ENCODE results near the gene FILIP1L.

The FILIP1L gene

DNA sequence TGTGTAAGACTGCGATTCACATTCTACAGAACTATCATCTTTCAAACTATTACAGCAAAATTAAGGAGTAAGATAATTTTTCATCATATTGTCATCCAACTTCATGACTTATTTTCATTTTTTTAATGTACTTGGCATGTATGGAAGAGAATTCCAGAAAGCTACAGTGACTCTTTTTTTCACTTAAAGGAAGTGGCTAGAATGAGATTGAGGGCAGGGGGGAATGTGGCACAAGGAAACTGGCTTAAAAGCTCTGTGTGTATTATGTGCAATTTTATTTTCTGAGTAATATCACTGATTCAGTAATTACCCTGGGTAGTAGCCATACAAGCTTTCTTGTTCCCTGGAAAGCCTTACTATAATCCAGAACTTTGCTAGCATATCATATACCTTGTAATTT lies 94.6 kb downstream of the FILIP1L start:
- H3K27ac ChIP-seq: no peak overlapping the region
- no peaks in the 10 kb centered on the region for H3K36me3 ChIP-seq
- H3K4me3 ChIP-seq (ENCODE audit: low read depth in 1 of 2, low read length in 1 of 2): no peak overlapping the region
- H3K27me3 ChIP-seq: no peaks in the 10 kb centered on the region
- no peaks in the 10 kb centered on the region for H3K4me1 ChIP-seq (ENCODE audit: control insufficient read depth in 1 of 2, insufficient read depth in 1 of 2, low read depth in 1 of 2, low read length in 1 of 2)
- H3K9me3 ChIP-seq: no peaks in the 10 kb centered on the region
- TF ChIP-seq, protein P1, sequence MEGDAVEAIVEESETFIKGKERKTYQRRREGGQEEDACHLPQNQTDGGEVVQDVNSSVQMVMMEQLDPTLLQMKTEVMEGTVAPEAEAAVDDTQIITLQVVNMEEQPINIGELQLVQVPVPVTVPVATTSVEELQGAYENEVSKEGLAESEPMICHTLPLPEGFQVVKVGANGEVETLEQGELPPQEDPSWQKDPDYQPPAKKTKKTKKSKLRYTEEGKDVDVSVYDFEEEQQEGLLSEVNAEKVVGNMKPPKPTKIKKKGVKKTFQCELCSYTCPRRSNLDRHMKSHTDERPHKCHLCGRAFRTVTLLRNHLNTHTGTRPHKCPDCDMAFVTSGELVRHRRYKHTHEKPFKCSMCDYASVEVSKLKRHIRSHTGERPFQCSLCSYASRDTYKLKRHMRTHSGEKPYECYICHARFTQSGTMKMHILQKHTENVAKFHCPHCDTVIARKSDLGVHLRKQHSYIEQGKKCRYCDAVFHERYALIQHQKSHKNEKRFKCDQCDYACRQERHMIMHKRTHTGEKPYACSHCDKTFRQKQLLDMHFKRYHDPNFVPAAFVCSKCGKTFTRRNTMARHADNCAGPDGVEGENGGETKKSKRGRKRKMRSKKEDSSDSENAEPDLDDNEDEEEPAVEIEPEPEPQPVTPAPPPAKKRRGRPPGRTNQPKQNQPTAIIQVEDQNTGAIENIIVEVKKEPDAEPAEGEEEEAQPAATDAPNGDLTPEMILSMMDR (IDR thresholded peaks at IDR 0.05): no peak

DNA sequence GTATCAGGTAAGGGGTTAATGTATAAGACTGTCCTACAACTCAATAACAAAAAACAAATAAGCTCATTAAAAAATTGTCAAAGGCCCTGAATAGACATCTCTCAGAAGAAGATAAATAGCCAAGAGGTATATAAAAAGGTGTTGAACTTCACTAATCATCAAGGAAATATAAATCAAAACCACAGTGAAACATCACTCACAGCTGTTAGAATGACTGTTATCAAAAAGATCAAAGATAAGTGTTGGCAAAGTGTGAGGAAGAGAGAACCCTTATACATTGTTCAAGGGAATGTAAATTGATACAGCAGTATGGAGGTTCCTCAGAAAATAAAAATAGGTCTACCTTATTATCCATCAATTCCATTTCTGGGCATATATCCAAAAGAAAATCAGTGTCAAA lies 95.5 kb downstream of the FILIP1L start:
- Histone ChIP-seq H3K36me3 (no peaks in the 10 kb centered on the region), H3K27me3 (no peaks in the 10 kb centered on the region), H3K9me3 (no peaks in the 10 kb centered on the region), H3K4me1 (ENCODE audit: control insufficient read depth in 1 of 2, insufficient read depth in 1 of 2, low read depth in 1 of 2, low read length in 1 of 2) (no peaks in the 10 kb centered on the region), H3K27ac (no peak overlapping the region), H3K4me3 (ENCODE audit: low read depth in 1 of 2, low read length in 1 of 2) (no peak overlapping the region)
- TF ChIP-seq, protein P1 (IDR thresholded peaks at IDR 0.05): no peak

DNA sequence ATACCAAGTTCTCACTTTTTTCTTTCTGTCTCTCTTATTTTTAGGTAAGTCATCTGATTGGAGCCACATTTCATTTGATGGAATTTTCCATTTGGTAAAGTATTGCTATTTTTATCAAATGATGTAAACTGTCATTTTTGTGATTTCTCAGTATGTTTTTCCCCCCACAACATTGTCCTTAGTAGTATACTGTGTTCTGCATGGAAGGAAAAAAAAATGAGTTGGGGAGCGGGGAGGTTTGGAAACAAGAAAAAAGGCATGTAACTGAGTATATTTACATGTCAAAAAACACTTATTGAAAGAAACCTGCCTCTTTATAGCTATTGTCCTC lies 104.2 kb downstream of the FILIP1L start:
- Histone ChIP-seq H3K27me3 (no peaks in the 10 kb centered on the region), H3K36me3 (no peaks in the 10 kb centered on the region), H3K9me3 (no peaks in the 10 kb centered on the region), H3K4me3 (ENCODE audit: low read depth in 1 of 2, low read length in 1 of 2) (no peak overlapping the region), H3K4me1 (ENCODE audit: control insufficient read depth in 1 of 2, insufficient read depth in 1 of 2, low read depth in 1 of 2, low read length in 1 of 2) (no peaks in the 10 kb centered on the region), H3K27ac (no peak overlapping the region)
- TF ChIP-seq, protein P1 (IDR thresholded peaks at IDR 0.05): no peak

DNA sequence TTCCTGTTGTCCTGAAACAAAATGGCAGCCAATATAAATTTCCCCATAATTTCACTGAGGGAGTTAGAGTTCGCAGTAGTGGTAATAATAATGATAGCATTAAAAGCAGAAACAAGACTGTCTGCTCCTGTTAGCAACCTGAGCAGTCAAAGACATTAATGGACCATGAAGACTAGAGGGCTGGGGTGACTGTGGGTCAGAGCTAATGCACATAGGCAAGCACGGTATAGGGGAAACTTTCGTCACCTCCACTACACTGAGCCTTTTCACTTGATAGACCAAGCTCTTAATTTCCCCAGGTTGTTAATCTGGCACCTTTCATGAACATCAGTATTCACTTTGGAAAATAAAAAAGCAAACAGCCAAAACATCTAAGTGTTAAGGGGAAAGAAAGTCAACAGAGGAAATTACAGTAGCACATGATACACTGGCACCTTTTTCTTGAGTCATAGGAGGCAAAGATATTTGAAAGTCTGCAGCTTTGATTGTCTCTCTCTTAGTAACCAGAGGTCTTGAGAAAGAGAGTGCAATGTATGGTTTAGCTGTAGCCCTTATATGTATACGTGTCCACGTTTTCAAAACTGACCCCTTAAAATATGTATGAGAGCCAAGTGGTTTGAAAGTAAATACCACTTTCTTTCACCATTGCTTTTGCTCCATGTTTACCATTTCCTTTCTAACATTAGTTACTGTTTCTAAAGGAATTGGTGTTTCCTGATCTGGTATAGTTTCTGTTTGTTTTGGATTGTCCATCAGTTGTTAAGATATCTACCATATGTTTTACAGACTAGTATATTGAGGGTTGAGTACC lies 104.8 kb downstream of the FILIP1L start:
- H3K9me3 ChIP-seq: no peaks in the 10 kb centered on the region
- H3K27ac ChIP-seq: no peak overlapping the region
- H3K4me3 ChIP-seq (ENCODE audit: low read depth in 1 of 2, low read length in 1 of 2): no peak overlapping the region
- H3K4me1 ChIP-seq (ENCODE audit: control insufficient read depth in 1 of 2, insufficient read depth in 1 of 2, low read depth in 1 of 2, low read length in 1 of 2): no peaks in the 10 kb centered on the region
- TF ChIP-seq, protein P1 (IDR thresholded peaks at IDR 0.05): no peak
- no peaks in the 10 kb centered on the region for H3K36me3 ChIP-seq
- no peaks in the 10 kb centered on the region for H3K27me3 ChIP-seq

DNA sequence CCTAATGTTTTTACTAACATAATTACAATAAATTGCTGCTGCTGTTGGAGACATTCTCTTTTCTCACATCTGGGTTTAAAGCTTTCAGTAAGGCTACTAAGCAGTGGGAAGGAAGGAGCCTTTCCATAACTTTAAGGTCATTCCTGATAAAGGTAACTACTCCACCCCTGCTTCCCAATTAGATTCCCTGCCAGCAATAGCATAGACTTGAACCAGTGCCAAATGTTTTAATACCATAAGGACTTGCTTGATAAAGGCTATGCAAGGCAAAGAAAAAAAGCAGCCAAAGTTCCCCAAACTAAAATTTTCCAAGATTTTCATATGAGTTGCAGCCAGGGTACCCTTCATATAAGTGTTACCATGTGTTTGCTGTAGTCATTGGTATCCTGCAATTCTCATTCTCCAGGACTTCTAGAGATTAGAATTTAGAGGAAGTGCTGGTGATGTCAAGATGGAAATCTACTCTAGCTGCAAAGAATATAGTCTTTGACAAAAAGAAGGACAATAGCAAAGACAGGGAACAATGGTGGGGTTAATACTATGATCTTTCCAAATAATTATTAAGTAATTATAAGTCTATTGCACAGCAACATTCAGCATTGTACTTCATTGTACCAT lies 106.1 kb downstream of the FILIP1L start:
- no peak overlapping the region for H3K27ac ChIP-seq
- H3K4me1 ChIP-seq (ENCODE audit: control insufficient read depth in 1 of 2, insufficient read depth in 1 of 2, low read depth in 1 of 2, low read length in 1 of 2): no peaks in the 10 kb centered on the region
- H3K27me3 ChIP-seq: no peaks in the 10 kb centered on the region
- no peaks in the 10 kb centered on the region for H3K36me3 ChIP-seq
- H3K4me3 ChIP-seq (ENCODE audit: low read depth in 1 of 2, low read length in 1 of 2): no peak overlapping the region
- no peaks in the 10 kb centered on the region for H3K9me3 ChIP-seq
- TF ChIP-seq, protein P1 (IDR thresholded peaks at IDR 0.05): no peak

Measured in neutrophil (primary cell).